ENCODE results near the gene DCLRE1B.

Gene DCLRE1B

DNA sequence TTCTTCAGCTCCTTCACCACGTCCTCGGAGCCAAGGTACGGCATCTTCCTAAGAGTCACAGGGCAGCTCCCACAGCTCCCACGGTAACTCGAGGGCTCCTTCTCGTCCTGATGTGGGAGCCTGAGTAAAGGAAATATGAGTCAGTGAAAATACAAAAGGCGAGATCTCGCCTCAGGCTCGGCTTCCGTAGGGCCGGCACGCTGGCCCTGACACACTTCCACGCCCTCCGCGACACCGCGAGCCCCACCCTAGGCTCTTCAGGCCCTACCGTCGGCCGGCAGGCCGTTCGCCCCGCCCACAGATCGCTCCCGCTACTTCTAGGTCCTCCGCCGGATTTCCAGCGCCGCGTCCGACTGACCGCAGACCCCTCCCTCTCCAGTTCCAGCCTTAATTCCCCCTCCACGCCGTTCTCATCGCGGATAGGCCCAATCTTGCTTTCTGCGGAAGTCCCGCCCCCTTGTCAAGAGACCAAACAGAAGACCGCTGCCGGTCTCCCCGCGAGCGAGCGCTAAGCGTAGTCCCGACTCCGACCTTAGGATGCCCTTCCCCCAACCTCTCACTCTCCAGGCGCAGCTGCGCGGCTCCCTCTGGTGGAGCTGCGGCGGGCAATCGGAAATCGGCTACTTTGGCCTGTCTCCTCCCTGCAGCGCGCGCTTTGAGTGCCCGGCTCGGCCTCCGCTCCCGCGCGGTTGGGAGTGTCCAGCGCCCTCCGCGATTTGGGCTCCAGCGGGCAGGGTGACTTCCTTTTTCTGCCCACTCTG is at the start of gene DCLRE1B, which contains the start of gene AP4B1:
Gene DCLRE1B (plus strand): TSS at position 653 of the 761 bp plus-strand sequence. CDS start 261 bp downstream, outside the sequence.
Gene AP4B1 (minus strand): TSS at position 126 of the 761 bp plus-strand sequence. CDS start 82 bp downstream, at position 44.
- peak; percentile 100 for DNase-seq

- DNase-seq: no peak
Measured at GRCh38 chr1:113855630-113856400, 49.3 kb upstream of the DCLRE1B start.

GRCh38 chr1:113856401-113856790 is 48.7 kb upstream of the DCLRE1B start:
- DNase-seq: no peak

DNA sequence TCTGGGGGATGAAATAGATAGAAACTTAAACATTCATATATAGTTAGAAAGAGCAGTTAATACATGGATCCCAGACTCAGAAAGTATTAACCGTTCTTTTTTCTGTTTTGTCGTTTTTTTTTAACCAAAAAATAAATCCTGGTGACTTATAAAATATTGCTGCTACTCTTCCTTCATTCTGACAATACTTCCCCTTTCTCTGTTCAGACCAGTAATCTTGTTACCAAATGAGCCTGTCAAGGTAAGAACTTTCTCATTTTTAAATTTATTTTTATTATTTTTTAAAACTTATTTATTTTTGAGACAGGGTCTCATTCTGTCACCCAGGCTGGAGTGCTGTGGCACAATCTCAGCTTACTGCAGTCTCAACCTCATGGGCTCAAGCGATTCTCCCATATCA is 47.4 kb upstream of the DCLRE1B start:
- no peak for DNase-seq

- no peak for DNase-seq
Measured at GRCh38 chr1:113858418-113858817, 46.7 kb upstream of the DCLRE1B start.

GRCh38 chr1:113858982-113859381 is 46.1 kb upstream of the DCLRE1B start:
- DNase-seq: no peak

GRCh38 chr1:113859478-113860175 is 45.5 kb upstream of the DCLRE1B start:
- peak; percentile 12 for DNase-seq

- no peak for DNase-seq
Measured at GRCh38 chr1:113860891-113861290, 44.2 kb upstream of the DCLRE1B start.

- no peak for DNase-seq
Measured at GRCh38 chr1:113861641-113862040, 43.5 kb upstream of the DCLRE1B start.

DNA sequence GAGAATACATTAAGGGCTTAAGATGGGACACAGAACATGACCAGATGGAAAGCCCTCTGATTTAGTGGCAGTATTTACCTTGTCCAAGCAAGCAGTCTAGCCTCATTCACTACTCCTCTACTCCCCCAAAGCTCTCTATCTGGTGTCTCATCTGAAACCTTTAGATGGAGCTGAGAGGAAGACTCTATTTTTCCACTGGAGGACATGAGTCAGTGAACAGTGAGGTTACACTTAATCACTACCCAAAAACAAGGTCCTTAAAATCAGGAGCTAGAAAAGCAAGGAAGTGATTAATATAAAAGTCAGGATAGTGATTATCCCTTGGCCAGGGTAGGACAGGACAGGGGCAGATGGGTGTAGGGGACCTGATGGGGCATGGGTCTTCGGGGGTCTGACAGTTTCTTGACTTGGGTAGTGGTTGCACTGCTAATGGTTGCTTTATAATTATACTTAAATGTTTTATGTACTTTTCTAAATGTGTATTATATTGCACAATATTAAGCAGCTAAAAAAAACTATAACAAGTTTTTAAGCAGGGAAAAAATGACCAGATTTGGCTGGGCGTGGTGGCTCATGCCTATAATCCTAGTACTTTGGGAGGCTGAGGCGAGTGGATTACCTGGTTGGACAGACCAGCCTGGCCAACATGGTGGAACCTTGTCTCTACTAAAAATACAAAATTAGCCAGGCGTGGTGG is 36.6 kb upstream of the DCLRE1B start:
- DNase-seq: peak; percentile 62

GRCh38 chr1:113870778-113871177 is 34.3 kb upstream of the DCLRE1B start:
- peak; percentile 38 for DNase-seq

GRCh38 chr1:113871597-113872113 is 33.5 kb upstream of the DCLRE1B start, which contains the start of gene PTPN22:
TSS of gene PTPN22 (minus strand) at chr1:113871712.
- peak; percentile 95 for DNase-seq

DNA sequence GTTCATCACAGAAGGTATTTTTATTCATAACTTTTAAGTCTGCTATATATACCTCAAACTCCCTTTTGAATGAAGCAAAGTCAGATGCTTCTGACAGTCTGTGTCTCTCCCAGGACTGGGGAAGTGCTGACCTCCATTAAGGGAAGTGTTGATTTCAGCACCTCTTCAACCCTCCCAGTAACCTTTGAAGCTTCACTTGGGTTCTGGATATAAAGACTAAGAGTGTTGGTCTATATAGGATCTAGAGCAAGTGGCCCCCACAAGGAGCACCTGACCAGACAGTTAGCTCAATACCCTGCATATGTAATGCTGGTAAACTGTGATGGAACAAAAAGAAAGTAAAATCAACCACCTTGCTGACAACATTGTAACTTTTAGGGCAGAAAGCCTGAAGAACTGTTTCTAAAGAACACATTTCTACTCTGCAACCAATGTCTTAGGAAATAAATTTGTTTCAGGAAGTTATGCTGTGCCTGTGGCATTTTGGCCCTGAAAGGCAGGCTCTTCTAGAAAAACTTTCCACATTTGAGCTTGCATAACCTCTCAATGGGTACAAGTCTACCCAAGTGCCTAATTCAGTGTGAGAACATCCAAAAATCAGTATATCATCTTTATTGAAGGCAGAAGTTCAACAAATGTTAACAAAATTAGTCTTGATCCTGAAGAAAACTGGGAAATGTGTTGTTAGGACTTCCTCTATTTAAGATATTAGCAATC is 32.7 kb upstream of the DCLRE1B start:
- DNase-seq: peak; percentile 42

DNA sequence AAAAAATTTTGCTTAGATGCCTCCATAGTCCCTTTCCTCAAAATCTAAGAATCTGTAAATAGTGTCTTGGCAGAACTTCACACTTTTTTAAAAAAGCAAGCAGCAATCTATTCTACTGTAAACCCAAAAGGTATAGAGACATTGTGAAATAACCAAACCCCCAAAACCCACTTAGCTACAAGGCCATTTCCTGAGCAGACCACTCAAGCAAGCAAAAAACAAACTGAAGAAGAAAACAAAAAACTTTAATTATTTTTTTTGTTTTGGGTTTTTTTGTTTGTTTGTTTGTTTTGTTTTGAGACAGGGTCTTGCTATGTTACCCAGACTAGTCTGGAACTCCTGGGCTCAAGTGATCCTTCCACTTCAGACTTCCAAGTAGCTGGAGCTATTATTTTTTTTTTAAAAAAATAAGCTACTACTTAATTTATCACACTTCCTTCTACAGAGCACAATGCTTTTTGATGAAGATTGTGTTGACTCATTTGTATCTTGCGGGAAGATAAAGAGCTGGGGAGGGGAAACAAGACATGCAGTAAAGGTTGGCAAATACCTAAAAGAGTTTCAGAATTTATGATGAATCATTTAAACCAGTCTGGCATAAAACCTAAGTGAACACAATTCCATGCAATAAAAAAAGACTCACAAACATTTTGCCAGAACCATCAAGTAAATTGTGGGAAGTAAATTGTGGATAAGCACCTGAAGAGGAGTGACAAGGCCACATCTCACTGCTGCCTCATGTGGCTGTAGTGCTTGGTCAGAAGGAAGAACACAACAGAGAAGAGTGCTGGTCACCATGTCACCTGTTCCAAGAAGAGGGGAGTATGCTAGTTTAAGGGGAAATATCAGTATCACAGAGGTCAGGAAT is 30.9 kb upstream of the DCLRE1B start:
- peak; percentile 78 for DNase-seq

GRCh38 chr1:113875714-113876113 is 29.4 kb upstream of the DCLRE1B start:
- no peak for DNase-seq

GRCh38 chr1:113876176-113876575 is 28.9 kb upstream of the DCLRE1B start:
- DNase-seq: no peak

- no peak for DNase-seq
Measured at GRCh38 chr1:113879739-113880038, 25.4 kb upstream of the DCLRE1B start.

DNA sequence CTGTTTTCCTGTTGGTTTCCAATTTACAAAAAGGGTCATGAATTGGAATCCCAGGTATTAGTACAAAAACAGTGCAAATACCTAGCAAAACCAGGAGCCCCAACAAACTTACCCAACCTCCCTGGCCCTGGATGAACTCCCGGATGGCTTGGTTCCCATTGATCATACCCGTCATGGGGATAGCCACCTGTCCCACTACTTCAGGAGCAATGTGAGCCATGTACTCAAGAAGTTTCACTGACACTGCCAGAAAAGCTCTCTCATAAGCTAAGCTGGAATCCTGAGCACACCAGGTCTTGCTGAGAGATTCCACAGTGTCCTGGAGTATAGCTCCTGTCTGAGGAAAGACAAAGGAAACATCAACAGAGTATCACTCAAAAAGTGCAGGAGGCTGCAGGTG is 23.5 kb upstream of the DCLRE1B start:
- DNase-seq: no peak

DNA sequence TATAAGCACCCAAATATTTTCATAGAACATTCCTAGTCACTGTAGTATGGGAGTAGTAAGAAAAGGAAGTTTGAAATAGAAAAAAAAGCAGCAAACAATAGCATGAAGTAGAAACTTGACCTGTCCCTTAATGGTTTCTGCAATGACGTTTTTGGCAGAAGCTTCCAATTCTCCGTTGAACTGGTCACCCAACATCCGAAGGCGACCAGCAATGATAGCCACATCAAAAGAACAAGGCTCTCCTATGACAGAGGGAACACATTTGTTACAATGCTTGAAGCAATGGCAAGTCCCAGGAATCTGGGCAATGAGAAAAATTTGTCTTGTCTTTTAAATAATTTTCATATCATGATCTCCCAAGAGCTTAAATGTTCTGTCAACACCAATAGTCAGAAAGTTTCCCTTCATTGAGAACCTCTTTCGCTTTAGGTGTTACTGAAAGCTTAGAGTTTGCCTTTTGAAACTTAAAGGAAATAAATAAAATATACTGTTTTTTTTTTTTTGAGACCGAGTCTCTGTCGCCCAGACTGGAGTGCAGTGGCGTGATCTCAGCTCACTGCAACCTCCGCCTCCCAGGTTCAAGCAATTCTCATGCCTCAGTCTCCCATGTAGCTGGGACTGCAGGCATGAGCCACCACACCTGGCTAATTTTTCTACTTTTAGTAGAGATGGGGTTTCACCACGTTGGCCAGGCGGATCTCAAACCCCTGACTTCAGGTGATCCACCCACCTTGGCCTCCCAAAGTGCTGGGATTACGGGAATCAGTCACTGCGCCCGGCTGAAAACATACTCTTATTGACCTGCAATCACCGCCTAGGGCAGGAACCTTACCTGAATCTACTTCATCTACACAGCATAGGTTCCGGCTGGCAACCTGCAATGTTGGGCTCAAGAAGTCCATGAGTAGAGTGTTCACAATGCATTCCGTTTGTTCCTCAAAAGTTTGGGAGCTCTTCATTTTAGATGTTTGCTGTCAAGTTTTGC is 18.4 kb upstream of the DCLRE1B start:
- DNase-seq: no peak
